H9 (cell line): ENCODE measurements around the gene NOS1AP. TPM values are rescaled to one million over a fixed set of nuclear protein-coding genes. Genes with fewer than 3 reads are reported as not detected.

Experiments
- DNase-seq: peaks from one replicate; pipeline ENCODE4 v3.0.0-alpha.2; 2017
- H2AFZ ChIP-seq: one replicate; pipeline ENCODE4 v1.6.1; 2013; ENCODE audit warnings: mild to moderate bottlenecking, low read length, control low read depth, moderate library complexity
- H2AK5ac ChIP-seq: 2 replicates; pipeline ENCODE4 v1.6.1; 2013; ENCODE audit warnings: low read length, control low read depth, mixed read lengths; ENCODE audit not compliant: insufficient read length
- H2BK120ac ChIP-seq: one replicate; pipeline ENCODE4 v1.6.1; 2013; ENCODE audit warnings: low read depth, mild to moderate bottlenecking, low read length, control low read depth, inconsistent platforms; ENCODE audit not compliant: poor library complexity, severe bottlenecking
- H2BK12ac ChIP-seq: 2 replicates; pipeline ENCODE4 v1.6.1; 2013; ENCODE audit warnings: low read length, control low read depth, mixed read lengths, low read depth; ENCODE audit not compliant: insufficient read length
- H2BK15ac ChIP-seq: 2 replicates; pipeline ENCODE4 v1.6.1; 2013; ENCODE audit warnings: low read depth, low read length, control low read depth
- H2BK20ac ChIP-seq: one replicate; pipeline ENCODE4 v1.6.1; 2013; ENCODE audit warnings: low read depth, mild to moderate bottlenecking, low read length, control low read depth, inconsistent platforms; ENCODE audit not compliant: poor library complexity, severe bottlenecking
- H2BK5ac ChIP-seq: 2 replicates; pipeline ENCODE4 v1.6.1; 2013; ENCODE audit warnings: low read length, control low read depth, mixed read lengths; ENCODE audit not compliant: insufficient read length
- H3K14ac ChIP-seq: 2 replicates; pipeline ENCODE4 v1.6.1; 2013; ENCODE audit warnings: low read length, control low read depth; ENCODE audit not compliant: insufficient read depth
- H3K18ac ChIP-seq: 2 replicates; pipeline ENCODE4 v1.6.1; 2013; ENCODE audit warnings: low read depth, mild to moderate bottlenecking, mixed read lengths, low read length, control low read depth; ENCODE audit not compliant: insufficient read length
- H3K23ac ChIP-seq: 2 replicates; pipeline ENCODE4 v1.6.1; 2013; ENCODE audit warnings: low read length, control low read depth, mixed read lengths, low read depth; ENCODE audit not compliant: insufficient read length
- H3K23me2 ChIP-seq: 2 replicates; pipeline ENCODE4 v1.6.1; 2013; ENCODE audit warnings: low read depth, mild to moderate bottlenecking, mixed read lengths, low read length, control low read depth; ENCODE audit not compliant: insufficient read length, poor library complexity, severe bottlenecking
- H3K27ac ChIP-seq: 2 replicates; pipeline ENCODE4 v1.5.1; 2013; ENCODE audit warnings: low read length, control low read depth, mixed read lengths, low read depth; ENCODE audit not compliant: insufficient read length
- H3K27me3 ChIP-seq: 2 replicates; pipeline ENCODE4 v1.6.1; 2013; ENCODE audit warnings: low read length, control low read depth, inconsistent platforms; ENCODE audit not compliant: insufficient read depth
- H3K4ac ChIP-seq: 2 replicates; pipeline ENCODE4 v1.6.1; 2013; ENCODE audit warnings: low read depth, mild to moderate bottlenecking, control low read depth, inconsistent platforms, low read length, moderate library complexity
- H3K4me1 ChIP-seq: 2 replicates; pipeline ENCODE4 v1.6.1; 2013; ENCODE audit warnings: low read length, control low read depth, inconsistent platforms; ENCODE audit not compliant: insufficient read depth
- H3K4me2 ChIP-seq: 2 replicates; pipeline ENCODE4 v1.6.1; 2013; ENCODE audit warnings: low read length, control low read depth, mixed read lengths; ENCODE audit not compliant: insufficient read length, insufficient read depth
- H3K56ac ChIP-seq: 2 replicates; pipeline ENCODE4 v1.6.1; 2013; ENCODE audit warnings: low read depth, mild to moderate bottlenecking, mixed read lengths, low read length, control low read depth; ENCODE audit not compliant: insufficient read length
- H3K79me1 ChIP-seq: 2 replicates; pipeline ENCODE4 v1.6.1; 2013; ENCODE audit warnings: low read depth, mild to moderate bottlenecking, moderate library complexity, low read length, control low read depth, inconsistent platforms; ENCODE audit not compliant: insufficient read depth, poor library complexity, severe bottlenecking
- H3K79me2 ChIP-seq: 2 replicates; pipeline ENCODE4 v1.6.1; 2013; ENCODE audit warnings: low read length, control low read depth, inconsistent platforms; ENCODE audit not compliant: insufficient read depth
- H3K9ac ChIP-seq: 2 replicates; pipeline ENCODE4 v1.6.1; 2013; ENCODE audit warnings: low read length, control low read depth, mixed read lengths; ENCODE audit not compliant: insufficient read length; ENCODE audit errors: extremely low read depth
- H3K9me3 ChIP-seq: one replicate; pipeline ENCODE4 v1.6.1; 2013; ENCODE audit warnings: low read depth, low read length, inconsistent platforms; ENCODE audit not compliant: control insufficient read depth
- H3T11ph ChIP-seq: one replicate; pipeline ENCODE4 v1.6.1; 2013; ENCODE audit warnings: mild to moderate bottlenecking, low read length, control low read depth, inconsistent platforms
- H4K20me1 ChIP-seq: one replicate; pipeline ENCODE4 v1.6.1; 2013; ENCODE audit not compliant: control insufficient read depth, insufficient read length, insufficient read depth
- H4K5ac ChIP-seq: 2 replicates; pipeline ENCODE4 v1.6.1; 2013; ENCODE audit warnings: low read depth, mild to moderate bottlenecking, mixed read lengths, low read length, control low read depth; ENCODE audit not compliant: insufficient read length
- H4K8ac ChIP-seq: replicated peaks from 2 replicates; pipeline ENCODE4 v1.6.1; 2013; ENCODE audit warnings: low read length, control low read depth, mixed read lengths, low read depth; ENCODE audit not compliant: insufficient read length
- H4K91ac ChIP-seq: 2 replicates; pipeline ENCODE4 v1.6.1; 2013; ENCODE audit warnings: low read depth, mild to moderate bottlenecking, moderate library complexity, mixed read lengths, low read length, control low read depth; ENCODE audit not compliant: insufficient read length
- H3K27ac Mint-ChIP-seq, 3 experiments: 2 replicates in 2 of 3; 3 replicates in 1 of 3; pipeline ENCODE4 v1.8.0; 2020 to 2021; ENCODE audit warnings: mixed read lengths in 3 of 3, mild to moderate bottlenecking in 1 of 3, moderate library complexity in 1 of 3
- H3K27me3 Mint-ChIP-seq: 2 replicates; pipeline ENCODE4 v1.8.0; 2021; ENCODE audit warnings: low read depth, mild to moderate bottlenecking, moderate library complexity, mixed read lengths
- H3K36me3 Mint-ChIP-seq, 3 experiments: 2 replicates in 2 of 3; 3 replicates in 1 of 3; pipeline ENCODE4 v1.8.0; 2020 to 2021; ENCODE audit warnings: low read depth in 3 of 3, mixed read lengths in 3 of 3; ENCODE audit not compliant: insufficient read depth in 1 of 3
- H3K4me1 Mint-ChIP-seq, 2 experiments: 2 replicates each; pipeline ENCODE4 v1.8.0; 2020; ENCODE audit warnings: mixed read lengths in 2 of 2
- H3K4me3 Mint-ChIP-seq, 2 experiments: 2 replicates in 1 of 2; 3 replicates in 1 of 2; pipeline ENCODE4 v1.8.0; 2020 to 2021; ENCODE audit warnings: mild to moderate bottlenecking in 2 of 2, mixed read lengths in 2 of 2, moderate library complexity in 1 of 2
- H3K9me3 Mint-ChIP-seq, 2 experiments: 2 replicates in 1 of 2; 3 replicates in 1 of 2; pipeline ENCODE4 v1.8.0; 2020; ENCODE audit warnings: mild to moderate bottlenecking in 2 of 2, mixed read lengths in 2 of 2, moderate library complexity in 1 of 2
- CTCF ChIP-seq: fragments of 200-600 bp; sonication (generic); conservative IDR thresholded peaks from 3 replicates; pipeline ENCODE4 v1.8.0; 2021; ENCODE audit warnings: antibody characterized with exemption, mild to moderate bottlenecking
- WGBS: extraction: QIAGEN DNeasy Blood & Tissue Kit; methylation state at CpG from one replicate; pipeline ENCODE4 v1.1.7; 2013; ENCODE audit warnings: missing lambda C conversion rate, low lambda C conversion rate, mixed read lengths; ENCODE audit not compliant: insufficient read length; ENCODE audit errors: extremely low coverage; 5-methylcytosine and 5-hydroxymethylcytosine counted together
- total RNA-seq: library from RNA; stranded (reverse); gene quantifications from 2 replicates; pipeline ENCODE4 v1.2.1, GENCODE V29; 2021

NOS1AP gene
- total RNA-seq, 1 experiment from 2014 or later: 8.4 TPM

- Histone ChIP-seq H2BK15ac (no peak overlapping the region), H2BK5ac (no peak overlapping the region), H3K23ac (no peak overlapping the region), H3K18ac (no peak overlapping the region), H4K20me1 (no peaks in the 10 kb centered on the region), H3K27me3 (no peaks in the 10 kb centered on the region), H3K4me1 (no peaks in the 10 kb centered on the region), H2BK120ac (no peak overlapping the region), H4K91ac (no peak overlapping the region), H3K79me1 (no peaks in the 10 kb centered on the region), H3K23me2 (no peaks in the 10 kb centered on the region), H3T11ph (no peak overlapping the region), H3K79me2 (no peaks in the 10 kb centered on the region), H3K9ac (no peak overlapping the region), H4K8ac (no peak overlapping the region), H3K56ac (no peak overlapping the region), H3K27ac (no peak overlapping the region), H3K4me2 (no peak overlapping the region), H3K9me3 (no peaks in the 10 kb centered on the region), H3K14ac (no peak overlapping the region), H3K4ac (no peak overlapping the region), H2AFZ (no peak overlapping the region), H4K5ac (no peak overlapping the region), H2BK20ac (no peak overlapping the region), H2BK12ac (no peak overlapping the region), H2AK5ac (no peak overlapping the region)
- TF ChIP-seq CTCF: no peak
- Mint-ChIP-seq H3K9me3 (no peaks in the 10 kb centered on the region), H3K27me3 (no peaks in the 10 kb centered on the region), H3K36me3 (peaks cover 0 to 8% (median 2%) of the 10 kb centered on the region in 3 experiments; a peak in 3 of 7 replicates), H3K27ac (peak overlapping the region in 1 of 3 experiments; percentile 15; a peak in 1 of 7 replicates), H3K4me1 (no peaks in the 10 kb centered on the region), H3K4me3 (no peak overlapping the region)
- no CpG with 5 or more reads among the region's 8 CpGs for WGBS
- DNase-seq: no peak
These were observed 306.0 kb downstream of the NOS1AP start for GRCh38 chr1:162375463-162375862.
